GM12874 (cell line): ENCODE results near the gene GRM1.

Source experiments
- CTCF ChIP-seq: IDR thresholded peaks from 2 replicates; pipeline ENCODE4 v1.5.1; 2011; ENCODE audit warnings: low read depth, mild to moderate bottlenecking, control low read depth, low read length, moderate library complexity; ENCODE audit not compliant: insufficient read depth

Gene GRM1

GRCh38 chr6:146402476-146402875, 373.6 kb downstream of the GRM1 start:
- no peak for TF ChIP-seq CTCF

- no peak for TF ChIP-seq CTCF
Measured at GRCh38 chr6:146408583-146408982, 379.7 kb downstream of the GRM1 start.

GRCh38 chr6:146410851-146411595, 382.2 kb downstream of the GRM1 start:
- TF ChIP-seq CTCF: no peak

GRCh38 chr6:146419576-146419975, 390.7 kb downstream of the GRM1 start:
- TF ChIP-seq CTCF: no peak

GRCh38 chr6:146420255-146420654, 391.4 kb downstream of the GRM1 start:
- TF ChIP-seq CTCF: no peak

GRCh38 chr6:146422789-146423375, 394.0 kb downstream of the GRM1 start:
- TF ChIP-seq CTCF: no peak

- TF ChIP-seq CTCF: no peak
Measured at GRCh38 chr6:146423452-146423851, 394.6 kb downstream of the GRM1 start.
